Activated naive CD4-positive, alpha-beta T cell treated with anti-CD3 and anti-CD28 coated beads for 36 hours (primary cell): Measurements from ENCODE around the gene PCCB. TPM values are rescaled to one million over a fixed set of nuclear protein-coding genes. Genes with fewer than 3 reads are reported as not detected.
"Not testable (repeated sequence)": the region's sequence is repeated elsewhere in the genome, so short reads cannot be mapped to it uniquely, and the experiment has no call there.

Source experiments
- CTCF ChIA-PET: fragments of 350-600 bp; sonication (Branson Sonifier 250); formaldehyde crosslinking; loops from one replicate; lab custom pipeline; 2021; ENCODE audit warnings: antibody characterized with exemption; lab: Charles Lee
- DNase-seq: peaks from one replicate; pipeline ENCODE4 v3.0.0-alpha.2; 2020
- H3K27ac Mint-ChIP-seq: one replicate; pipeline ENCODE4 v1.8.0; 2021; ENCODE audit warnings: mild to moderate bottlenecking, mixed read lengths
- H3K27me3 Mint-ChIP-seq: one replicate; pipeline ENCODE4 v1.8.0; 2021; ENCODE audit warnings: low read depth, mixed read lengths
- H3K36me3 Mint-ChIP-seq: one replicate; pipeline ENCODE4 v1.8.0; 2021; ENCODE audit warnings: low read depth, mixed read lengths
- H3K4me1 Mint-ChIP-seq: one replicate; pipeline ENCODE4 v1.8.0; 2021; ENCODE audit warnings: low read depth, mixed read lengths
- H3K4me3 Mint-ChIP-seq: one replicate; pipeline ENCODE4 v1.8.0; 2021; ENCODE audit warnings: mild to moderate bottlenecking, moderate library complexity, mixed read lengths
- H3K9me3 Mint-ChIP-seq: one replicate; pipeline ENCODE4 v1.8.0; 2021; ENCODE audit warnings: mixed read lengths
- intact Hi-C: fragments of 100-400 bp; cut with micrococcal nuclease; formaldehyde crosslinking; loops from one replicate; pipeline ENCODE4 v1.15.1; 2023
- total RNA-seq, 2 experiments: library from RNA; stranded (reverse); gene quantifications; one replicate each; pipeline ENCODE4 v1.2.3, GENCODE V29; 2021

PCCB gene
- total RNA-seq, 2 experiments from 2014 or later: 86.0 to 87.6 TPM

DNA sequence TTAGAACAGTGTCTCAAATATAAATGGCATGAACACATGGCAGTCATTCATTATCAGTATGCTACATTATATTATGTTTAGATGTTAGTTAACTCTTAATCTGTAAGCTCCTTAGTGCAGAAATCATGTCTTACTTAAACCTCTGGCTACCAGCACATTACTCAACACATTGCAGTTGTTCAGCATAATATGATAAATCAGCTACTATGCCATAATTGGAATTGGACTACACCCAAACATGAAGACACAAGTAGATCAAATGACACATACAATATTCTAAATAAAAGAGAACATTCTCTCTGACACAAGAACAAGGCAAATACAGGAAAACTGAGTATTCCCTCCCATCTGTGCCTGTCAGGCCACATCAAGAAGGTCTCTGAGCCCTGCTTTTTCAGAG lies 116.1 kb downstream of the PCCB start:
- Mint-ChIP-seq H3K36me3 (peaks cover 19% of the 10 kb centered on the region), H3K27ac (no peak overlapping the region), H3K9me3 (no peaks in the 10 kb centered on the region), H3K4me3 (no peak overlapping the region), H3K4me1 (no peaks in the 10 kb centered on the region), H3K27me3 (no peaks in the 10 kb centered on the region)
- DNase-seq: no peak
- CTCF ChIA-PET: interaction anchor here (1.1 to 1.5 kb wide), 3 partner anchors 14 to 648 kb away, joined by 4 to 8 read pairs (median 5); no protein-coding TSS in a partner anchor
- intact Hi-C loops: no loop called here

DNA sequence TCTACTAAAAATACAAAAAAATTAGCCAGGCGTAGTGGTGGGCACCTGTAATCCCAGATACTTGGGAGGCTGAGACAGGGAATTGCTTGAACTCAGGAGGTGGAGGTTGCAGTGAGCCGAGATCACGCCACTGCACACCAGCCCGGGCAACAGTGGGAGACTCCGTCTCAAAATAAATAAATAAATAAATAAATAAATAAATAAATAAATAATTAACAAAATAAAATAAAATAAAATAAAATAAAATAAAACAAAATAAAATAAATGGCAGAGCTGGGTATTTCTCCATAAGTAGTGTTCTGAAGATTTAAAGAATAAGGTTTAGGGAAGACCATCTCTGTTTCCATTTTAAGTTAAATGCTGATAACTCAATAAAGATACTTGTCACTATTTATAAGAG lies 125.7 kb downstream of the PCCB start:
- H3K27ac Mint-ChIP-seq, H3K9me3 Mint-ChIP-seq, H3K4me1 Mint-ChIP-seq, intact Hi-C loops, DNase-seq, H3K27me3 Mint-ChIP-seq, CTCF ChIA-PET, H3K4me3 Mint-ChIP-seq: not testable (repeated sequence)
- peaks cover 23% of the 10 kb centered on the region for H3K36me3 Mint-ChIP-seq

DNA sequence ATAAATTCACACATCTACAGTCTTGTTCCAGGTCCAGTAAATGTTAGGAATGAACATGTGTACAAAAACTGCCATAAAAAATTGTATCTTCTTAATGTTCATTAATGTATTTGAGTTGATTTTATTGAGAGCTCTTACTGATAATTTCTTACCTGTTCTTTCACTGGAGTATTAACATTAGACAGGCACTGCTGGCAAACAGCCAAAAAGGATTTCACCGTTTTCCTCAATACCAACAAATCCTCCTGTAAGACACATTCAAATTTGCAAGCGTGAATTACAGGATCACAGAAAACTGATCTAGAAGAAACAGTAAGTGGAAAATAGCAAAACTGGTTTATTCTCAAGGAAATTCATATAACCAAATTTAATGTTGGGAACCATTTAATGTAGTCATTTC lies 127.4 kb downstream of the PCCB start:
- intact Hi-C loops: no loop called here
- no peaks in the 10 kb centered on the region for H3K9me3 Mint-ChIP-seq
- no peak for DNase-seq
- CTCF ChIA-PET: interaction anchor here (0.6 kb wide), 1 partner anchor 14 kb away, joined by 4 read pairs; no protein-coding TSS in a partner anchor
- H3K4me3 Mint-ChIP-seq: no peak overlapping the region
- H3K36me3 Mint-ChIP-seq: peaks cover 19% of the 10 kb centered on the region
- H3K27ac Mint-ChIP-seq: no peak overlapping the region
- no peaks in the 10 kb centered on the region for H3K4me1 Mint-ChIP-seq
- H3K27me3 Mint-ChIP-seq: no peaks in the 10 kb centered on the region

DNA sequence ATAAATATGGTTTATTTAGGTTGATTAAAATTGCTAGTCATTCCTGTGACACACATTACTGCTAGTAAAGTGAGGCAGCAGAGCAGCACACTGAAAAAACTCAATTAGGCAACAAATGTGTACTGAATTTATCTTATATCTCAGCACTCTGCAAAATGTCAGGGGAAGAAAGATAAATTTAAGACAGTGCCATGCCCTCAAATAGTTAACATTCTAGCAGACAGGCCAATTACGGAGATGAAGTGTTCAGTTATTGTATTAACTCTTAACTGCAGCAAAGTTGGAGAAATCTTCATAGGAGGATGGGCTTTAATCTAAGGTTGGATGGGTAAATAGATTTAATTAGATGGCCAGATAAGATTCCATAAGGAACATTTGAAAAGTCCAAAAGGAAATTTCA lies 127.9 kb downstream of the PCCB start:
- intact Hi-C loops: no loop called here
- Mint-ChIP-seq H3K4me1 (no peaks in the 10 kb centered on the region), H3K4me3 (no peak overlapping the region), H3K27me3 (no peaks in the 10 kb centered on the region), H3K9me3 (no peaks in the 10 kb centered on the region), H3K27ac (no peak overlapping the region), H3K36me3 (peaks cover 17% of the 10 kb centered on the region)
- CTCF ChIA-PET: interaction anchor here (0.6 kb wide), 1 partner anchor 14 kb away, joined by 4 read pairs; no protein-coding TSS in a partner anchor
- no peak for DNase-seq

Other genes starting within 250 kb of the PCCB start
- 10 to 100 TPM; 40.6 to 42.7 TPM for gene MSL2, start 54.0 kb upstream of the PCCB start, total RNA-seq